Activated CD4-positive, alpha-beta T cell treated with anti-CD3 and anti-CD28 coated beads, Interleukin-10, Interleukin-2, amounts not matched to agents 100 ng/mL and 50 ng/mL, durations not matched to agents 16 hours and 8 hours (primary cell): Measurements from ENCODE around the gene GSN.

Experiments
- DNase-seq: peaks from one replicate; pipeline ENCODE4 v3.0.0-alpha.2; 2020

The GSN gene

DNA sequence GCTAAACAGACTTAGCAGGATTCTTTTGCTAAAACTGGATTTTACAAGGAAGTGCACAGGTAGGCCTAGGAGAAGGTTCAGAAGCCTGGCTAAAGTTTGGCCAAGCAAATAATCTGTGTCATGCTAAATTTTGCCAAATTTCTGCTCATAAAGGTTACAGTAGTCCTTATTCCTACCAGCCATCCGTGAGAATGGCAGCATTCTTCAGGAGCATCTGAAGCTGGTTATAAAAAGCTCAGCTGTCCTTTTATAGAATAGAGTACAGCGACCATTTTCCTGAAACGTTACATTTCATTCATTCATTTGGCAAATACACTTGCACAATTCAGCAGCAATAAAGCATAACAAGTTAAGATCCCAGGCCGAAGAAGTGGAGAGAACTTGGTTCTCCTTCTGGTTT lies 6.9 kb downstream of the GSN start:
- DNase-seq, result no peak

DNA sequence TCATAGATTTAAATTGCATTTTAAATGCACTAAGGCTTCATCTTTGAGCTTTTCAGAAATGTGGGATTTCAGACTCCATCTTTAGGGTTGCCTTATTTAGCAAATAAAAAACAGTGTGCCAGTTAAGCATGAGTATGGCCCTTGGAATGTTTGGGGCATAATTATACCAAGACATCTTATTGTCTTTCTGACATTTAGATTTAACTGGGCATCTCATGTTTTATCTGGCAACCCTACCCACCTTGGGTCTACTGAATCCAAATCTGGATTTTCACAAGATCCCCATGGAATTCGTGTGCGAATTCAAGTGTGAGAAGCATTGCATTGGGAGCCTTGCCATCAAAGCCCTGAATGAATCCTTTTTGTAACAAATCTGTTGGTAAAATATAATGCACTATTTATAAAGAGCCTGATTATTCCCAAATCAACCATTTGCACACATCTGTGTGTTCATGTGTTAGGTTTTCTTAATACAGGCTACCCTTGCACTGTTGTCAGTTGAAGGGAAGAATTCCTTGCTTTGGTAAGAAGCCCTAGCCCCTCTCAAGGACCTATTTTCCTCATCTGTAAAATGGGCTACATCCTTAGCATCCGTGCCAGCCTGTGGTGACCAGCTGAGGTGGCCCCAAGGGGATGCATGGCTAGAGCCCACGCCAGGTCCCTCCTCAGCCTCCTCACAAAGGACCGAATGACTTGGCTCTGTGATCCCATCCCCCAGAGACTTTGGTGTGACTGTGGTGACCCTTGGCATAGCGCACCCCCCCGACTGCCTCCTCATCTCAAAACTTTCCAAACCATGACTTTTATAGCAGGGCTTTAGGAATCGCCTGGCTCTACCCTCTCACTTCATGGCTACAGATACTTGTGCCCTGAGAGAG lies 8.1 kb downstream of the GSN start:
- no peak for DNase-seq

DNA sequence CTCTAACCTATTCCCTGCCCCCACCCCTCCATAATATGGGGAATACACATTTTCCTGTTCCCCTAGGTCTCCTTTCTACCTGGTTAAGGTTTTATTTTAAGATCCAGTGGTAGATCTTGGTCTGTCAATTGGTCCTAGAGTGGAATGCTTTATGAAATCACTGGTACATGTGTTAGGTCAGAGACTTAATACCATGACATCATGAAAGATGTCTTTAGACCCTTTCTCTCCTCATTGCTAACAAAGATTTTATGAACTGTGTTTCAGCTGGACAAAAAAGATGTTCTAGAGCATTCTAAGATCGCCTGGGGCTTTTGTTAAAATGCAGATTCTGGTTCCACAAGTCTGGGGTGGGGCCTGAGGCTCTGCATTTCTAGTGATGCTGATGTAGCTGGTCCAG lies 9.1 kb downstream of the GSN start:
- DNase-seq, result no peak

DNA sequence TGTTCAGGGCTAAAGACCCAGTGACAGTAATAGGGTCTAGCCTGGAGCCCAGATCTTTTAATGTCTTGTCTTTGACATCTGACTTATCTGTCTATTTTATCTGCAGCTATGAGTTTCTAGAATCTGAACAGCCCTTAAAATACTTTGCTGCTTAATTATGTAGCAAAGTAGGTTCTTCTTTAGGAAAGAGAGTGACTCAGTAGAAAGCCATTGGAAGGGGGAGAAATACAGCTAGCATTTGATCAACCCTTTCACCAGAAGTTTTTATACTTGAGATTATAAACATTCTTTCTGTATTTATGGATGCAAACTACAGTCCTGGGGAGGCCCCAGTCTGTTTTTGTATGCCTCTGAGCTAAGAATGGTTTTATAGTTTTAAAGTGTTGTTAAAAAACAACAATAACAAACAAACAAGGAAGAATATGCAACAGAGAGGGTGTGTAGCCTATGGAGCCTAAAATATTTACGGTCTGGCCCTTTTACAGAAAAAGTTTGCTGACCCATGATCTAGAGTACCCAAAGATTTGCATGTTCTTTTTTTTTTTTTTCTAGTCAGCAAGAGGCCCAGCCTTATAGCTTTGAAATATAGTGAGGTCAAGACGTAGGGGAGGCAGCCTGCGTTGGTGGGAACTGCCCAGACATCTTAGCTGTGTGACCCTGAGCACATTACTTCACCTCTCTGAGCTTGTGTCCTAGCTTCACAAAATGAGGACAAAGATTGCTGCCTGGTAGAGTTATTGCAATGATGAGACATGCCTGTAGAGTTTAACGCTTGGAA lies 9.7 kb downstream of the GSN start:
- DNase-seq, result no peak

DNA sequence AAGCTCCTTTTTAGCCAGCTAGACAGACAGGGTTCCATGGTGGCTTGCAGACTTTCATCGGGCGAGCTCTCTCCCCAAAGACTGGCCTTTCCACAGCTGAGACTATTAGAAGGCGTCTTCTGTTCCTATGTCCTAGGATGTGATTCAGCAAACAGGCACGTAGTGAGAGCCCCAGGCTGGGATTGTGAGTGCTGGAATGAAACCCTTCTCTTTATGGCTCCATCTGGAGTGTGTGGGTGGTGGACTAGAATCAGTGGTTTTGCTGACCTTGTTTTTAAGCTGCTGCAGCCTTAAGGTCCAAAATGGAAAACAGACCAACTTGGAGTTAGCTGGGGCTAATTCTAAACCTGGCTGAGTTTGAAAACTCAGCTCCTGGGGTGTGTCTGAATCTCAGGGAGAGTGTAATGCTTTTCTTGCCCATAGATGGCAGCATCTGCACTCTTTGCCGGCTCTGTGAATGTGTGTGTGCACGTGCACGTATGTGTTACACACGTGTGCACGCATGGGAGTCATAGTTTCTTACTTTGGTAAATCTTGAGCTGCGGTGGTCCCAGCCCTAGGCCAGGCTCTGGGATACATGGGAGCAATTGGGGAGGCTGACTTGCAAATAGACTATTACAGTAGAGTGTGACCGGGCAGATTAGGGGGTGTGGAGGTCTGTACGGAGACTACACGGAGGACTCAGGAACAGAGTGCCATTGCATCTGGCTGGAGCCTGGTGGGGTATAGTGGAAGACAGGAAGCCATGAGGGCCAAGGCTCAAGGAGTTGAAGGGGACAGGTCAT lies 10.7 kb downstream of the GSN start:
- DNase-seq, result peak; percentile 64

DNA sequence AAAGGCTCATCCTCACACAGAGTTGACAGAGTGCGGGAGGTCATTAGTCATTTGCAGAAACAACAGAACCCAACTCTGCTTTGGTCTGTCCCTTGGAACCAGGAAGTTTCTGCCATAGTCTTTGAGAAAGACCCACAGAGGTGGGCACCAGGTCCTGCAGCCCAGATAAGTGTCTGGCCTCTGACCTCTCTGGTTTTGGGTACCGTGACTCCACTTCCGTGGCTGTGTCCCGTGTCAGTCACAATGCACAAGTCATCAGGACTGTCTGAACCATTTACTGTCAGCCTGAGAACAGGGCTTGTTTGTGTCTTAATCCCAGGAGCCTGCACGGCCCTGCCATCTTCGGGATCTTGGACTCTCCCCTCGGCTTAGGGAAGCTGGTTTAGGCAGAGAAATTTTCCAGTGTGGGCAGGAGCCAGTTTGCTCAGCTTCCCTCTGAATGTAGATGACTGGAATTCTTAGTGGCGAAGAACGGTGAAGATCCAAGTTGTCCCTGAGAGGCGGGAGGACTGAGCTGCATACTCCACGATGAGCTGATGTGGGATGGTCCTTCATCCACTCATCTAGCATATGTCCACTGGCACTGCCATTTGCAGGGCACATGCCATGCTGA lies 11.9 kb downstream of the GSN start:
- no peak for DNase-seq

DNA sequence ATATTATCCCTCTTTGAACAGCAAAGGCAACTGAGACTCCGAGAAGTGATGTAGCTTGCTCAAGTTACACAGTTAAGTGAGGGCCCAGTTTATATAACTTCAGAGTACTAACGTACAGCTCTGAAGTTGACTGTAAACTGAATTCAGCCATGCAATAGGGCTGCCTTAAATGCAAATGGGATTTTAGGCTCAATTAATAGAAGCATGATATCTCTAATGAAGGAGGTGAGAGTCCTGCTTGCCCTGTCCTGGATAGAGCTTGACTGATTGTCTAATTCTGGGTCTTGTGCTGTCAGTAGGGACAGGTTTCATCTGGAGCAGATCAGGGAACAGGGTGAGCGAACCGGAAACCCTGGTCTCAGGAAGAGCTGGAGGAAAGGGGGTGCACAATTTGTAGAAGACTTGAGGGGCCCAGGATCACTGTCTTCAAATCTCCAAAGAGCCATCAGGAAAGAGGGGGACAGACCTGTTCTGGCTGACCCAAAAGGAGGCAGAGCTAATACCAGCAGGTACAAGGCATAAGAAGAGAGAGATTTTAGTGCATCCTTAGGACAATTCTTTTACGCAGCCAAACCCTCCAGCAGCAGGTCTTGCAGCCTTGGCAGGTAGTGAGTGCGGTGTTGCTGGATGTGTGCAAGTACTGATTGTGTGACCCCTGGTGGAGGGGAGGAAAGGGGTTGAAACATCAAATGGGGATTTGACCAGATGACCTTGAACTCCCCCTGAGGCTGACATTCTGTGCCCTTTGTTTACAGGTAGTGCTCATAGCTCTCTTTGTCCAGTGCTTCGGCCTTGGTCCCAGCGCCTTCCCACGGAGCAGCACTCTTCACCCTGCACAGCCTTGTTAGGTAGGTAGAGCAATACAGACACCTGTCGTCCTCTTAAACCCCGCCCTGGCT lies 13.0 kb downstream of the GSN start:
- no peak for DNase-seq

DNA sequence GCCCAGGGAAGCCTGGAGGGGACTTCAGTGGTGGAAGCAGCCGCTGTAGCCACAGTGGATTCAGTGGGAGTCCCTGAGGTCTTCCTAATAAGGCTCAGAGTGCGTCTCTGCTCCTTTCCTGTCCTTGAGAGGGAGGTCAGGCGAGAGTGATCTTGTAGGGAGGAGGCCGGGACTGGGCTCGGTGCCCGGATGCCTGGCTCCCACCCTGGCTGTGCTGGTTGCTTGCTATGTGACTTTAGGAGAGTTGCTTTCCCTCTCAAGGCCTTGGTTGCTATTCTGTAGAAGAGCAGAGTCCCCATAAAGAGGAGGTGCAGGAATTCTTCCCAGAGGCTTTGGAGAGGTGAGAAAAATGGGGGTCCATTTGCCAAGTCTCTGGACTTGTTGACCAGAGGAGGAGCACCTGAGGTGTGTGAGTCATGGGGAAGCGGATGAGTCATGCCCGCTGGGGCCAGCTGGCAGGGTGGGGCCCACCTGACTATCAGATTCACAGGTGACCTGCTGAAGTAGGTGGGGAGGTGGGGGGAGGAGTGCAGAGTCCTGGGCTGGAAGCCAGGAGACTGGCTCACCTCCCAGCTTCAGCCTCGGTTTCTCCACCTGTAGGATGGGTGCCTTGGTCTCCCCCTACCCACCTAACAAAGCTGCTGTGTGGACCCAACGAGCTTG lies 13.8 kb downstream of the GSN start:
- no peak for DNase-seq

DNA sequence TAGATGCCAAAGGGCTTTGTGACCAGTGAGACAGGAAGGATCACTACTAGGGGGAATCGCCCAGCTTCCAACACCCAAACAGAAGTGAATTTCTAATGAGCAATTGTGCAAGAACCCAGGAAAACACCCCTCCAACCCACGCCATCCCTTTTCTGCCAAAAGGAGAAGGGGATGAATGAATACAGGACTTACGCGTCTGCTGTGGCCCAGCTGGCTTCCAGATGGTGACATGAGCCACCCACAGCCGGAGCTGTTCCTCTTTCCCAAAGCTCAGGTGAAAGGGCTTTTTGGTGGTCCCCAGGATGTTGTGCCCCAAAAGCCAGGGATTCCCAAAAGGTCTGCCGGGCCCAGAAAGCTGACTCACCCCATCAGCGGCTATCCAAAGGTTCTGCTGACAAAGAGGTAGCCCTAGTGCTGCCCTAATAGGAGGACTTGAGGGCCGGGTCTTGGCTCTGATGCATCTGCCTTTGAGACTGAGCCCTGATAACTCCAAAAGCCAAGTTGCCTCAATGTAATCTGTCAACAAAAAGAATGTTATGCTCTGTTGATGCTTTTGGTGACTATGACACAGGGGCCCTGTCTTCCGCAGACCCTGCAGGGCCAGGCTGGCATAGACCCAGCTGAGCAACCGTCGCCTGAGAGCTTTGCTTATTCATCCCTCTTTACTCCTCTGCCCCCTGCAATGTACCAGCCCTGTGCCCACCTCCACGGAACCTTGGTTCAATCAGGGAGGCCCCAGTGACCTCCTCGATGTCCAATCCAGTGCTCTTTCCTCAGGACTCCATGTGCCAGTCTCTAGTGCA lies 14.5 kb downstream of the GSN start:
- DNase-seq, result no peak

DNA sequence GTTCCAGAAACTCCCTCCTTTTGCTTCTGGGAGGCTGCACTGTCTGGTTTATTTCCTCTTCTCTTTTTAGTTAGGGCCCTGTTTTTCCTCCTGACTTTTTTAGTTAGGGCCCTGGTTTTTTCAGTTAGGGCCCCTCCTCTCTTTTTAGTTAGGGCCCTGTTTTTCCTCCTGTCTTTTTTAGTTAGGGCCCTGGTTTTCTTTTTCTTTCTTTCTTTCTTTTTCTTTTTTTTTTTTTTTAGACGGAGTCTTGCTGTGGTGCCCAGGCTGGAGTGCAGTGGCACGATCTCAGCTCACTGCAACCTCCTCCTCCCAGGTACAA lies 15.1 kb downstream of the GSN start:
- no peak for DNase-seq

DNA sequence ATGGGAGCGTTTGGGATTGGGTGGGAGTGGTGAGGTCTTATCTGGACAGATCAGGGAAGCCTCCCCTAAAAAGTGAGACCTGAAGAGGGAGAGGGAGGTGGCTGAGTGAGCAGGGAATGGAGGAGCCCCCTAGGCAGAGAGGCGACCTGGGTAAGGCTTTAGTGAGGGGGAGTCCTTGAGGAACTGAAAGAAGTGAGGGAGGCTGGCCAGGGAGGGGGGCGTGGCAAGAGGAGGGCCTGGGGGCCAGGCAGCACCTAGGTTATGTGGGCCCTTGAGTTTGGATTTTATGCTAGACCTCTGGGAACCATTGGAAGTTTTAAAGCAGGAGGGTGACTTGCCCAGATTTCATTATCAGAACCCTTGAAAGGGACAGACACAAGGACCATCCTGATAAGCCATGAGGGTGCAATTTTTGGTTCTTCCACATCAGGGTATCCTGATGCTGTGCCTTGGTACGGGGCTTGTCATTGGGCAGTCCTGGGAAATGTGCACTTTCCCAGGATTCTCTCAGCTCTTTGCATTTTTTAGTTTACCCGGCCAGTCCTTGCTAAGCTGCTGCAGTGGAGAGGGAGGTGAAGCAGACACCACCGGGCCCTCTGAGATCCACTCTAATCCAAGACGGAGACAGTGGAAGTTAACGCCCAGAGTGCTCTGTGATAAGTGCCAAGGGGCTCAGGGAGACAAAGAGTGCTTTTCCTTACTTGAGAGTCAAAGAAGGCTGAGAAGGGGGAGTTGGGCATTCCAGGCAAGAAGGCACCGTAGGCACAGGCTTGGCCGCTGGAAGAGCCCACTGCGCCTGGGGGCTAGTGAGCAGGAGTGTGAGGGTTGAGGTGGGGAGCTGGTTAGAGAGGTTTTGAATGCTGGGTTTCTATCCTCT lies 16.1 kb downstream of the GSN start:
- no peak for DNase-seq

DNA sequence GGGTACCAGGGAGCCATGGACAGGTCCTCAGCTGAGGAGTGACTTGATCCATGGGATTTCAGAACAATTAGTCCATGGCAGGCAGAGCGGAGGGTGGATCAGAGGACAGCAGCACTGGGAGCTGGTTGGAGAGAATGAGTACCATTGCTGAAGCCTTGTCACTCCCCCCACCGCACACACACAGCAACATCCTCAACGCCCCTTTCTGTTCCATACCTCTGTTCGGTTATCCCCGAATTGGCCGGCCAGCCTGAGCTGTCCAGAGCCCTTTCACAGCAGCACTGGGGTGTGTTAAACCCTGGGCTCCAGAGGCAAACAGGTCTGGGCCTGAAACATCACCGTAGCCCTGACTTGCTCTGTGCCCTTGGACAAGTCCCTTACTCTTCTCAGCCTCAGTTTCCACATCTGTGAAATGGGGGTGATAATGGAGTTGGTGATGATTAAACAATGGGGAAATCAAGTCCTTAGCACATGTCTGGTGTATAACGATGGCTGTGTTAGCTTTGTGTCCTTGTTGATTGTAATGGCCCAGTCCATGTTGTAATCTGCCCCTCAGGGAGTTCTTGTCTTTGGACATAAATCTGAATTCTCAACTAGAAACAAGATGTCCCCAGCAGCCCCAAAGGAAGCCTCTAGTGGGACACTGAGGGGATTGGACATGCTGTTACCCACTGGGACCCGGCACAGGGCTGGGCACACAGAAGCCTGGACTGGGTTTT lies 16.9 kb downstream of the GSN start:
- no peak for DNase-seq

DNA sequence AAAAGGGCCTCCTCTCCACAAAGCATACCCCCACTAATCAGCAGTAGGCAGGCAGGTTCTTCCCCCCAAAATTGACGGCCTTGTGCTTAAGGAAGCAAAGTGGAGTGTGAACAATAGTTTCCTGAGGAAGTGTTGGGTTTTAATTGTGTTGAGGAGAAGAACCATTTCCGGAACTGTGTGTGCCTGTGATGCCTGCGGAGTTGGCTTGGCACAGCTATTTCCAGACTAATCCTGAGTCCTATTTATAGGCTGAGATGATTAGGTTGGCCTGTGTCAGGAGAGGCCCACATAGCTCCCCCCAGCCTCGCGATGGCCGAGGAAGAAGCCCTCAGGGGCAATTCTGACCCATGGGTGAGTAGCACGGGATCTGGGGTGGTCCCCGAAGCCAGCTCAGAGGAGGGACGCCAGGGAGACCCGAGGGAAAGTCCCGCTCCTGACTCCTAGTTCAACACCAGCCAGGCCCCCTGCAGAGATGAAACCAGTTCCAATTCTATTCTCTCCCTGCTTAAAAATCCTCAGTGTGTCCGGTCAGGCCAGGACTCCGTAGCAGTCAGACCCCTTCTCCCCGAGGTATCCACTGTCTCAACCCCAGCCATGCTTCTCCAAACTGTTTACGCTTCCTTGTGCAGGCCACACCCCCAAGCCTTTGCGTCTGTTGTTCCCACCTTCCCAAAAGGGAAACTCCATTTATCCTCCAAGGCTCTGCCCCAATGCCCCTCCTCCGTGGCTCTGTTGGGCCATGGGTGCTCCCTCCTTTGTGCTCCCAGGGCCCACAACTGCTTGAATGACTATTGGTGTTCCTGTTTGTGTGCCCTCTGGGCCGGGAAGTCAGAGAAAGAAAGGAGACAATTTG lies 18.1 kb downstream of the GSN start:
- no peak for DNase-seq

DNA sequence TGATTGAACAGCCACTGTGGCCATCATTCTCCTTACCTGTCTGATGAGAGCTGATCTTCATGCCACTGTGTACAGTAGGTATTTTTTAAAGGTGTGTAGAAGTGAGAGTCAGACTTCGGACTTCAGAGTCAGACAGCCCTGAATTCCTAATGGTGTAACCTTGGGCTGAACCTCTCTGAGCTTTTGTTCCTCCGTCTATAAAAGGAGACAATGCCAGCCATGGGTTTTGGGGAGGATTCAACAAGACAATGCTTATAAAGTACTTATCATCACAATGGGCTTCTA lies 18.7 kb downstream of the GSN start:
- no peak for DNase-seq

DNA sequence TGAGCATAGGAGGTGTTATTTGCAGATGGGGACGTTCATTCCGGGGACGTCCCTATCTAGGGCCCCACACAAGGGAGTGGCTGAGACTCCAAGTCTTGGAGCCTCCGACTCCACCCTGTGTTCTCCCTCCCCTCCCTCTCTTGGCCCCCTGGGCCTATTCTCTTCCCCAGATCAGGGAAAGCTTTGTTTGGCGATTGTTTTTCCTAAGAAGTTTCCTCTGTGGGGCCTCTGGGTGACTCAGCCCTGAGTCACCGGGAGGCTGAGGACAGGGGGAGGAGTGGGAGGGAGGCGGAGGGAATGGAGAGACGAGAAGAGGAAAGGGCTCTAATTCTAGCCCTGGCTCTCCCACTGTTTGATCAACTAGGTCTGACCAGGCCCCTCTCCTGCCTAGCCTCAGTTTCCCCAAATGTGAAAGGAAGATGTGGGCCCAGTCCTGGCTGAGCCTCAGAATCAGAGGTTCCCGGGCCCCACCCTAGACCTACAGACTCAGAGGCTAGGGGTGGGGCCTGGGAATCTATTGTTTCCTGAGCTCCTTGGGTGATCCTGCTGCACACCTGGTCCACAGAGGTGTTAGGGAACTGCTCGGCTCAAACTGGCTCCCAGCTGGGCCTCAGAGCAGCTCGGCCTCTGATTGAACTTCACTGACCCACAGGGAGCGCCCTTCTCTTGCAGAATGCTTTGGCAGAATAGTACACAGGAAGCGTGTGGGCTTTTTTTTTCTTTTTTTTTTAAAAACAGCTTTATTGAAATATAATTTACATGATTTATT lies 19.2 kb downstream of the GSN start:
- DNase-seq, result no peak

DNA sequence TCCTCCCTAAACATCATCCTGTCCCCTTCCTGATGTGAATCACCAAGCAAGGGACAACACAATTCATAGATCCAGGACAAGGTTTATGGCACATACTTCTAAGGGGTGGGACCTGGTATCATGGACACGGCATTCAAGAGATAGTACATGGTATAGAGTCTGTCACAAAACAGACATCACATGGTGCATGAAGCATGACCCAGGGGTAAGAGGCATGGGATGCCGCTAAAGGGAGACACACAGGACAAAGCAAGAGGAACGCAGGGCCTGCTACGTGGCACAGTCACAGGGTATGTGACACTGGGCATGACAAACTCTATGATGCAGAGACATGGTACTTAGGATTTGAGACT lies 20.7 kb downstream of the GSN start:
- DNase-seq, result no peak

DNA sequence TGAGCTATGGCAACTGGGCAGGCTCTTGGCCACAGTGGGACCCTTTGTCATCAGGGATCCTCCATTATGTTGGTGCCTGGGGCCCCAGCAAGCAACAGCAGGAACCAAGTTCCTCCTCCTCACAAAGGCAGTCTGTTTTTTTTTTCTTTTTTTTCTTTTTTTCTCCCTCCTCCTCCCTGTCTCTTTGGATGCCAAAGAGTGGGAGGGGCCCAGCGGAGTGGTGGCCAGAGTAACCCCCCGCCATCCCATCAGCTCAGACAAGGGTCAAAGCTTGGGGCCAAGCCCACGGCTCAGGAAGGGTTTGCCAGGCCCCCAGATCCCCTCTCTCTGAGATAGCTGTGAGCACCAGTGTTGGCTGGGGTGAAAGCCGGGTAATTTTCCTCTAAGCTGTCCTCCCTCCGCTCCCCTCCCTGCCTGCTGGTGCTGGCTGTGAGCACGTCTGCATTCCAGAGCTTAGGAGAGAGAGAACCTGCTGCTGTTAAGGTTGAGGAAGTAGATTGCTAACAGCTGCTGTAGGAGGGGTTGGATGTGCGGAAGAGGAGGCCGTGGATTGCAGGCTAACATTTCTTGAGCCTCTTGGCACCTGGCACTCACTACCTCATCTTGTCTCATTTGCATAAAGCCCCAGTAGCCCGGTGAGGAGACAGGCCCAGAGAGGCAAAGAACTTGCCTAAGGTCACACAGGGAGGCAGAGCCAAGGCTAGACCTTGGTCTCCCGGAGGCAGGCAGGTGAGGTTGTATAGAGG lies 21.2 kb downstream of the GSN start:
- no peak for DNase-seq
